HG03575 (cell line): Measurements from ENCODE around the gene GPR15LG.

Experiments
- ATAC-seq: cut with Tn5 transposase; IDR thresholded peaks from one replicate; pipeline ENCODE4 v1.9.1; 2021; ENCODE audit not compliant: unreplicated experiment, insufficient number of reproducible peaks, low FRiP score; ENCODE audit errors: extremely low read depth

GPR15LG gene

GRCh38 chr10:84205049-84205852 lies 31.6 kb downstream of the GPR15LG start:
- ATAC-seq, result no peak

GRCh38 chr10:84205853-84206525 lies 32.4 kb downstream of the GPR15LG start:
- no peak for ATAC-seq

- no peak for ATAC-seq
These were observed 34.4 kb downstream of the GPR15LG start for GRCh38 chr10:84208023-84208422.

GRCh38 chr10:84211566-84211965 lies 38.0 kb downstream of the GPR15LG start:
- no peak for ATAC-seq

GRCh38 chr10:84212014-84212413 lies 38.4 kb downstream of the GPR15LG start:
- no peak for ATAC-seq

GRCh38 chr10:84213076-84213475 lies 39.5 kb downstream of the GPR15LG start:
- no peak for ATAC-seq

GRCh38 chr10:84214046-84214572 lies 40.5 kb downstream of the GPR15LG start:
- no peak for ATAC-seq

GRCh38 chr10:84214612-84215235 lies 41.1 kb downstream of the GPR15LG start:
- peak; percentile 73 for ATAC-seq

GRCh38 chr10:84216834-84217233 lies 43.2 kb downstream of the GPR15LG start:
- ATAC-seq, result no peak

GRCh38 chr10:84217746-84218145 lies 44.1 kb downstream of the GPR15LG start:
- no peak for ATAC-seq

GRCh38 chr10:84221916-84222315 lies 48.3 kb downstream of the GPR15LG start:
- ATAC-seq, result no peak

GRCh38 chr10:84224411-84225028 lies 50.9 kb downstream of the GPR15LG start:
- no peak for ATAC-seq

GRCh38 chr10:84225427-84226173 lies 52.0 kb downstream of the GPR15LG start, which contains the start of gene LRIT2:
Gene LRIT2, minus strand, starts transcription at chr10:84225544. Its CDS starts 24 bp downstream, at chr10:84225520.
- no peak for ATAC-seq

- no peak for ATAC-seq
These were observed 53.0 kb downstream of the GPR15LG start for GRCh38 chr10:84226616-84227015.

- ATAC-seq, result no peak
These were observed 54.2 kb downstream of the GPR15LG start for GRCh38 chr10:84227810-84228209.

GRCh38 chr10:84230359-84230758 lies 56.8 kb downstream of the GPR15LG start:
- ATAC-seq, result no peak

- no peak for ATAC-seq
These were observed 58.8 kb downstream of the GPR15LG start for GRCh38 chr10:84232376-84232775.

GRCh38 chr10:84233940-84234339 lies 60.3 kb downstream of the GPR15LG start:
- no peak for ATAC-seq

GRCh38 chr10:84234479-84234878 lies 60.9 kb downstream of the GPR15LG start:
- ATAC-seq, result no peak
